ENCODE measurements around the gene TET3. TPM values are rescaled to one million over a fixed set of nuclear protein-coding genes. Genes with fewer than 3 reads are reported as not detected.

The TET3 gene
- polyA plus RNA-seq, 1 experiment = 3.1 TPM

GRCh38 chr2:73971722-73972121, 13.0 kb upstream of the TET3 start:
- H3K4me3 ChIP-seq (ENCODE audit: low read depth, low read length) = no peak overlapping the region
- DNase-seq (ENCODE audit: low read depth, low spot score) = no peak
- CTCF ChIA-PET = interaction anchor here (1.4 to 1.6 kb wide), 2 partner anchors 148 to 175 kb away, joined by 3 to 5 read pairs; no protein-coding TSS in a partner anchor
- no peak overlapping the region for H3K27ac ChIP-seq (ENCODE audit: low read depth, low read length)
- no peaks in the 10 kb centered on the region for H3K27me3 ChIP-seq (ENCODE audit: control insufficient read depth, insufficient read depth, low read length)
- H3K9me3 ChIP-seq (ENCODE audit: control insufficient read depth, insufficient read depth, low read length) = no peaks in the 10 kb centered on the region
- TF ChIP-seq, protein P1, sequence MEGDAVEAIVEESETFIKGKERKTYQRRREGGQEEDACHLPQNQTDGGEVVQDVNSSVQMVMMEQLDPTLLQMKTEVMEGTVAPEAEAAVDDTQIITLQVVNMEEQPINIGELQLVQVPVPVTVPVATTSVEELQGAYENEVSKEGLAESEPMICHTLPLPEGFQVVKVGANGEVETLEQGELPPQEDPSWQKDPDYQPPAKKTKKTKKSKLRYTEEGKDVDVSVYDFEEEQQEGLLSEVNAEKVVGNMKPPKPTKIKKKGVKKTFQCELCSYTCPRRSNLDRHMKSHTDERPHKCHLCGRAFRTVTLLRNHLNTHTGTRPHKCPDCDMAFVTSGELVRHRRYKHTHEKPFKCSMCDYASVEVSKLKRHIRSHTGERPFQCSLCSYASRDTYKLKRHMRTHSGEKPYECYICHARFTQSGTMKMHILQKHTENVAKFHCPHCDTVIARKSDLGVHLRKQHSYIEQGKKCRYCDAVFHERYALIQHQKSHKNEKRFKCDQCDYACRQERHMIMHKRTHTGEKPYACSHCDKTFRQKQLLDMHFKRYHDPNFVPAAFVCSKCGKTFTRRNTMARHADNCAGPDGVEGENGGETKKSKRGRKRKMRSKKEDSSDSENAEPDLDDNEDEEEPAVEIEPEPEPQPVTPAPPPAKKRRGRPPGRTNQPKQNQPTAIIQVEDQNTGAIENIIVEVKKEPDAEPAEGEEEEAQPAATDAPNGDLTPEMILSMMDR (IDR thresholded peaks at IDR 0.05; ENCODE audit: low read depth, low read length) = no peak
- POLR2A ChIA-PET = interaction anchor here (0.9 kb wide), 1 partner anchor 13 kb away, joined by 3 read pairs; the partner anchor contains the start of gene TET3

DNA sequence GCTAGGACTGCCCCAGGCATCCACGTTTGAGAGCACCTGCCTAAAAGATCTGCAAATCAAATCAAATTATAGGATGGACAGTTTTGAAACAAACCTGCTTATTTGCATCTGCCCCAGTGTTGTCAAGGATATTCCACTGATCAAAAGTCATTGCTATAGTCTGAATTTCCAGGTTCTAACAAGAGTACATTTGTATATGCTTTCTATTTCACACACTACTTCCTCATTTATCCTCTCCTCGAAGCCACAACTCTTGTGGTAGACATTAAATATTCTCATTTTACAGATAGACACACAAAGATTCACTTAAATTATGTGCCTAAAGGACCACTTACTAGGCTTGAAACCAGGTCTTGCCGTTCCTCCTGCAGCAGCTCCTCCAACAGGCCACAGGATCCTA, 11.9 kb upstream of the TET3 start:
- ChIA-PET CTCF (no interaction called here), POLR2A (no interaction called here)
- Histone ChIP-seq H3K9me3 (ENCODE audit: control insufficient read depth, insufficient read depth, low read length) (no peaks in the 10 kb centered on the region), H3K4me3 (ENCODE audit: low read depth, low read length) (no peak overlapping the region), H3K27me3 (ENCODE audit: control insufficient read depth, insufficient read depth, low read length) (no peaks in the 10 kb centered on the region), H3K27ac (ENCODE audit: low read depth, low read length) (no peak overlapping the region)
- TF ChIP-seq, protein P1 (IDR thresholded peaks at IDR 0.05; ENCODE audit: low read depth, low read length) = no peak
- no peak for DNase-seq (ENCODE audit: low read depth, low spot score)

DNA sequence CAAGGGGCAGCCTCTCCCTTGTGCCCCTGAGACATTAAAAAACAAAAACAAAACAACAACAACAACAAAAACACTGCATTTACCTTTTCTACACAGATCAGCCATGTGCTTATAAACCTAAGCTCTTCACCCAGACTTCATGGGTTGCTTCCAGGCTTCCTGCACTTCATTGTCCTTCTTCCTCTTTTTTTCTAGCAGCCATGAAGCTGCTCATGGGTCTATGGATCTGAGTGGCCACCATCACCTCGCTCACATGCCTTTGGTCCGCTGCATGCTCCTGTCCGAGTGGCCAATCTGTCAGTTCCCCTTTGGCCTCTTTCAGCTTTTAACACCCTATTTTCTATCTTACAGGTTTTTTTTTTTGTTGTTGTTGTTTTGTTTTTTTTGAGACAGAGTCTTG, 9.0 kb upstream of the TET3 start:
- ChIA-PET POLR2A (no interaction called here), CTCF (no interaction called here)
- Histone ChIP-seq H3K4me3 (ENCODE audit: low read depth, low read length) (no peak overlapping the region), H3K9me3 (ENCODE audit: control insufficient read depth, insufficient read depth, low read length) (peaks cover 3% of the 10 kb centered on the region; the same call in 1 of the 2 replicates), H3K27ac (ENCODE audit: low read depth, low read length) (no peak overlapping the region), H3K27me3 (ENCODE audit: control insufficient read depth, insufficient read depth, low read length) (no peaks in the 10 kb centered on the region)
- DNase-seq (ENCODE audit: low read depth, low spot score) = no peak
- TF ChIP-seq, protein P1 (IDR thresholded peaks at IDR 0.05; ENCODE audit: low read depth, low read length) = no peak

DNA sequence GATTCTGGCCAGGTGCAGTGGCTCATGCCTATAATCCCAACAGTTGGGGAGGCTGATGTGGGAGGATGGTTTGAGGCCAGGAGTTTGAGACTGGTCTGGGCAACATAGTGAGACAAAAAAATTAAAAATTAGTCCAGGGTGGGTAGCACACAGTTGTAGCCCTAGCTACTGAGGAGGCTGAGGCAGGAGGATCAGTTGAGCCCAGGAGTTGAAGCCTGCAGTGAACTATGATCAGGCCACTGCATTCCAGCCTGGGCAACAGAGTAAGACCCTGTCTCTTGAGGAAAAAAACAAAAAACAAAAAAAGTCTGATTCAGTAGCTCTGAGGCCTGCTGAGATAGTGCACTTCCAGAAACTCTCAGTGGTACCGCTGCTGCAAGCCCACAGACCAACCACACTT, 7.9 kb upstream of the TET3 start:
- TF ChIP-seq, protein P1 (IDR thresholded peaks at IDR 0.05; ENCODE audit: low read depth, low read length) = no peak
- Histone ChIP-seq H3K27me3 (ENCODE audit: control insufficient read depth, insufficient read depth, low read length) (no peaks in the 10 kb centered on the region), H3K27ac (ENCODE audit: low read depth, low read length) (no peak overlapping the region), H3K9me3 (ENCODE audit: control insufficient read depth, insufficient read depth, low read length) (peaks cover 3% of the 10 kb centered on the region; the same call in 1 of the 2 replicates), H3K4me3 (ENCODE audit: low read depth, low read length) (no peak overlapping the region)
- ChIA-PET POLR2A (no interaction called here), CTCF (no interaction called here)
- no peak for DNase-seq (ENCODE audit: low read depth, low spot score)

DNA sequence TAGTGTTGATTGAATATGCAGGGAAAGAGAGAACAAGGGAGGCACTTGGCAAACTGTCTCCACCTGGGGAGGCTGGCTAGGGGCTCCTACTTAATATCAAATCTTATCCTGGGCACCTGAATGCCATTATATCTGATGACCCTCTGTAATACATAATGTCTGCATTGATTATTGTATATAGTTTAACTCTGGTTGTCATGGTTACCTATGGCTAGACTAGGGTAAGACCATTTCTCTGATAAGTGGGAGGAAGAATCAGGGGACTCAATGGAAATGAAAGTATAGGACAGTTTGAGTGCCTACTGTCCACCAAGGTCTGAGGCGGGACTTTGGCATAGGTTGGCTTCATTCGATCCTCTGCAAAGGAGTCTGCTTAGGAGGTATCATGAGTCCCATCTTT, 7.2 kb upstream of the TET3 start:
- ChIA-PET POLR2A (no interaction called here), CTCF (no interaction called here)

More for the DNA sequence above, 7.2 kb upstream of the TET3 start:
- Histone ChIP-seq H3K27me3 (ENCODE audit: control insufficient read depth, insufficient read depth, low read length) (no peaks in the 10 kb centered on the region), H3K27ac (ENCODE audit: low read depth, low read length) (no peak overlapping the region), H3K9me3 (ENCODE audit: control insufficient read depth, insufficient read depth, low read length) (peaks cover 3% of the 10 kb centered on the region; the same call in 1 of the 2 replicates), H3K4me3 (ENCODE audit: low read depth, low read length) (no peak overlapping the region)
- DNase-seq (ENCODE audit: low read depth, low spot score) = no peak
- TF ChIP-seq, protein P1 (IDR thresholded peaks at IDR 0.05; ENCODE audit: low read depth, low read length) = no peak
